Loucy (cell line): Measurements from ENCODE around the gene ABTB2.

ENCODE experiments used
- H2AFZ ChIP-seq: fragments of 200-600 bp; sonication (generic); 2 replicates; pipeline ENCODE4 v1.6.0; 2016; ENCODE audit warnings: antibody characterized with exemption, mild to moderate bottlenecking, low read length, moderate library complexity
- H3F3A ChIP-seq: fragments of 200-600 bp; 2 replicates; pipeline ENCODE4 v1.6.0; 2016; ENCODE audit warnings: antibody characterized with exemption, low read depth, mild to moderate bottlenecking
- H3K27me3 ChIP-seq: fragments of 200-600 bp; sonication (generic); 2 replicates; pipeline ENCODE4 v1.6.1; 2014; ENCODE audit warnings: low read length, mild to moderate bottlenecking; ENCODE audit not compliant: insufficient read depth, poor library complexity, severe bottlenecking
- H3K36me3 ChIP-seq: fragments of 200-600 bp; sonication (generic); 2 replicates; pipeline ENCODE4 v1.6.1; 2016; ENCODE audit warnings: low read length; ENCODE audit not compliant: insufficient read depth
- H3K4me1 ChIP-seq: fragments of 200-600 bp; sonication (generic); 2 replicates; pipeline ENCODE4 v1.5.1; 2014; ENCODE audit warnings: low read length, mild to moderate bottlenecking; ENCODE audit not compliant: insufficient read depth, poor library complexity, severe bottlenecking
- H3K4me2 ChIP-seq: fragments of 200-600 bp; sonication (generic); 2 replicates; pipeline ENCODE4 v1.6.0; 2014; ENCODE audit warnings: antibody characterized with exemption, low read length, low read depth, mild to moderate bottlenecking; ENCODE audit not compliant: poor library complexity, severe bottlenecking
- H3K4me3 ChIP-seq: fragments of 200-600 bp; sonication (generic); 2 replicates; pipeline ENCODE4 v1.5.1; 2014; ENCODE audit warnings: low read length, mild to moderate bottlenecking, mixed read lengths; ENCODE audit not compliant: poor library complexity, severe bottlenecking
- H3K79me2 ChIP-seq: fragments of 200-600 bp; sonication (generic); 2 replicates; pipeline ENCODE4 v1.6.1; 2014; ENCODE audit warnings: low read length; ENCODE audit not compliant: insufficient read depth
- H3K9ac ChIP-seq: fragments of 200-600 bp; sonication (generic); 2 replicates; pipeline ENCODE4 v1.6.0; 2014; ENCODE audit warnings: mild to moderate bottlenecking, low read depth, low read length, moderate library complexity; ENCODE audit not compliant: poor library complexity, severe bottlenecking
- H3K9me2 ChIP-seq: fragments of 200-600 bp; sonication (generic); replicated peaks from 2 replicates; pipeline ENCODE4 v1.6.1; 2016; ENCODE audit warnings: low read depth, low read length, mixed read lengths
- H3K9me3 ChIP-seq: fragments of 200-600 bp; sonication (generic); 2 replicates; pipeline ENCODE4 v1.6.1; 2014; ENCODE audit warnings: mild to moderate bottlenecking, antibody characterized with exemption, low read length, low read depth; ENCODE audit not compliant: insufficient read depth
- H4K20me1 ChIP-seq: fragments of 200-600 bp; sonication (generic); 2 replicates; pipeline ENCODE4 v1.6.0; 2014; ENCODE audit warnings: antibody characterized with exemption, low read length, mild to moderate bottlenecking; ENCODE audit not compliant: insufficient read depth, poor library complexity, severe bottlenecking
- CTCF ChIP-seq: fragments of 200-600 bp; sonication (generic); conservative IDR thresholded peaks from 2 replicates; pipeline ENCODE4 v1.5.1; 2014; ENCODE audit warnings: mild to moderate bottlenecking, antibody characterized with exemption, low read length
- EZH2phosphoT487 ChIP-seq: fragments of 200-600 bp; IDR thresholded peaks from 2 replicates; pipeline ENCODE4 v1.6.1; 2018; ENCODE audit warnings: antibody characterized with exemption, mild to moderate bottlenecking, moderate library complexity, borderline replicate concordance

ABTB2 gene

GRCh38 chr11:34309965-34310364, 47.8 kb downstream of the ABTB2 start:
- peak overlapping the region; percentile 0 for H3K4me2 ChIP-seq
- peaks cover 58% of the 10 kb centered on the region for H3K4me1 ChIP-seq
- no peak overlapping the region for H3K4me3 ChIP-seq
- no peak overlapping the region for H3K9ac ChIP-seq
- H3F3A ChIP-seq: no peaks in the 10 kb centered on the region
- no peak overlapping the region for H2AFZ ChIP-seq
- no peaks in the 10 kb centered on the region for H3K79me2 ChIP-seq
- no peaks in the 10 kb centered on the region for H4K20me1 ChIP-seq
- H3K9me3 ChIP-seq: no peaks in the 10 kb centered on the region
- H3K36me3 ChIP-seq: no peaks in the 10 kb centered on the region
- TF ChIP-seq CTCF (no peak), EZH2phosphoT487 (no peak)
- no peaks in the 10 kb centered on the region for H3K9me2 ChIP-seq
- no peaks in the 10 kb centered on the region for H3K27me3 ChIP-seq

- Histone ChIP-seq H3K36me3 (no peaks in the 10 kb centered on the region), H2AFZ (no peak overlapping the region), H3K79me2 (no peaks in the 10 kb centered on the region), H3K4me2 (no peak overlapping the region), H3K9me3 (no peaks in the 10 kb centered on the region), H3K4me1 (peaks cover 63% of the 10 kb centered on the region), H3K9me2 (no peaks in the 10 kb centered on the region), H4K20me1 (no peaks in the 10 kb centered on the region), H3K4me3 (no peak overlapping the region), H3K9ac (no peak overlapping the region), H3K27me3 (no peaks in the 10 kb centered on the region), H3F3A (no peaks in the 10 kb centered on the region)
- TF ChIP-seq CTCF (no peak), EZH2phosphoT487 (no peak)
Observed at GRCh38 chr11:34308913-34309585, 48.8 kb downstream of the ABTB2 start.

GRCh38 chr11:34308049-34308912, 49.5 kb downstream of the ABTB2 start:
- Histone ChIP-seq H3K9me2 (no peaks in the 10 kb centered on the region), H3K4me2 (no peak overlapping the region), H3K27me3 (no peaks in the 10 kb centered on the region), H3K36me3 (no peaks in the 10 kb centered on the region), H3K9ac (no peak overlapping the region), H3K79me2 (no peaks in the 10 kb centered on the region), H3F3A (peaks cover 2% of the 10 kb centered on the region; the same call in 1 of the 2 replicates), H3K9me3 (no peaks in the 10 kb centered on the region), H3K4me3 (no peak overlapping the region), H2AFZ (no peak overlapping the region), H4K20me1 (no peaks in the 10 kb centered on the region), H3K4me1 (peaks cover 63% of the 10 kb centered on the region)
- no peak for TF ChIP-seq EZH2phosphoT487
- TF ChIP-seq CTCF: no peak
